Measurements from ENCODE around the gene MALL.
"Not testable (repeated sequence)": the region's sequence is repeated elsewhere in the genome, so short reads cannot be mapped to it uniquely, and the experiment has no call there.

MALL gene

DNA sequence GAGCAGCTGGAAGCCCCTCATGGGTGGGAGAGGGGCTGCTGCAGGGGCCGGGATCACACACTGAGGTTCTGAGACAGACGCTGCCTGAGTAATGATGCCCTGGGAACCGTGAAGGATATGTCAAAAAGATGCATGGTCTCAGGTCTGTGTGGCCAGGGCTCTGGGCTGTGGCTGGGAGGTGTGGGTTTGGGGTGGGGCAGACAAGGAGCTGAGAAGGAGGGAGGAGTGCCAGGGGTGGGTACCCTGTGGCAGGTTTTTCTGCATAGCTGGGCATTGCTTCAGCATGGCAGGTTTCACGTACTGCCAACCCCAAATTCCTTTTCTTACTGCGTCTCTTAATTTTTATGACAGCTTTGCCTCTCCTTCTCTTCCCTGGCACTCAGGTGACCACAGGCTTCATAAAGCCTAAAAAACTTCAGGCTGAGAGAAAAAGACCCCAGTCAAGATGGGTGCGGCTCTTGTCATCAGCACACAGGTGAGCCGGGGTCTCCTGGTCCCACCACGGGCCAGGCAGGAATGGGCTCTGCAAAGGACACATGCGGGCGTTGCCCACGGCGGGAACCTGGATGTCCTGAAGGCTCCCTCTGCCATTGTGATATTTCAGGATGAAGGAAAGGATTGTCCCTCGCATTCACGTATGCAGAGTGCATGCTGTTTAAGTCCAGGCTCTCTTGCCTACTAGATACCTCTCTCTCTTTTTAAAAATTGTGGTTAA lies 18.0 kb downstream of the MALL start:
- DNase-seq = no peak

DNA sequence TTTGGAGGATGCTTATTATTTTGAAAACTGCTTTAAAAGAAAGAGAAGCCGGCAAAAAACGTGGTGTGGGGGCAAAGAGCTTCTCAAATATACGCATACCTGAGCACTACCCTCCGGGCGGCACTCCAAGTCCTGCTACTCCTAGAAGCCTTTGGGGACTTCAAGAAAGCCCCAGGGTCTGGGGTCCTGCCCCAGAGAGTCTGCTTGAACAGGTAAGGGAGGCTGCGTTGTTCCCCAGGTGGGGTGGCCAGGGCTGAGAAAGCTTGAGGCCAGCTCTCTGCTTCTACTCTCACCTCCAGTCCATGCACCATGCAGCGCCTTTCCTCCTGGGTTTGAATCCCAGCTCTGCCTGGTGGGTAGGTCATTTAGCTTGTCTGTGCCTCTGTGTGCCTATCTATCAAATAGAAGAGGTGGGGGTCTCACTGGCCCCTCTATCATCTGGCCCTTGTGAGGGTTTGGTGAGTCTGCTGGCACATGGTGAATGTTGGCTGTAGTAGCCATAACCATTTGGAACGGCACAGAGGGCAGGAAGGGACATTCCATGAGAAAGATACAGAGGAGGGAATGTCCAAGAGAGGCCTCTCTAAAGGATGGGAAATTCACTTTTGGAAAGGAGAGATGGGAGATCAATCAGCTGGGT lies 19.5 kb downstream of the MALL start:
- no peak for DNase-seq

DNA sequence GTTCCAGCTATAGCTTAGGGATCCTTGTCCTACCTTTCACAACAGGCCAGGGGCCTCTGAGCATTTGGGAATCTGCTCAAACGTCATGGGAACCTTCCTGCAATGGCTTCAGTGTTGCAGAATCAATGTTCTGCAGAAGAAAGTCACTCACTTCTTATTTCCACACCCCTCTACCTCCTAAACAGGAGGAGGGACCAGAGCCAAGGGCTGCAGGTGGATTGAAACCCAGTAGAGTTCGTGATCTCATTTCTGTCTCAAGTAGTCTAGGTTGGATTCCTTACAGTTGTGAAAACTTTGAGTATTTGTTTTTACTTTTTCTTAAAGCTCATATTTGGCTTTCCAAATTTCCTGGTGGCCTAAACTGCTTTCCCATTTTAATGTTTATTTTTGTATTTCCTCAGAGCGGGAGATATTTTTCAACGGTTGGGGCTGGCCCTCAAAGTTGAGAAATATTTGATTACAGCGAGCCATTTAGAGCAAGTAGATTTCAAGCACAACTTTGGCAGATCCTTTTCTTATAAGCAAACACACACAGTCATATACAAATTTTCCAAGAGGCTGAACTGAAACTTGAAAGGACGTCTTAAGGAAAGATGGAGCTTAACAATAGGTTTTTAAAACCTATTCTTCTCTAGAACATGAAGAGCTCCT lies 20.6 kb downstream of the MALL start:
- DNase-seq = not testable (repeated sequence)

DNA sequence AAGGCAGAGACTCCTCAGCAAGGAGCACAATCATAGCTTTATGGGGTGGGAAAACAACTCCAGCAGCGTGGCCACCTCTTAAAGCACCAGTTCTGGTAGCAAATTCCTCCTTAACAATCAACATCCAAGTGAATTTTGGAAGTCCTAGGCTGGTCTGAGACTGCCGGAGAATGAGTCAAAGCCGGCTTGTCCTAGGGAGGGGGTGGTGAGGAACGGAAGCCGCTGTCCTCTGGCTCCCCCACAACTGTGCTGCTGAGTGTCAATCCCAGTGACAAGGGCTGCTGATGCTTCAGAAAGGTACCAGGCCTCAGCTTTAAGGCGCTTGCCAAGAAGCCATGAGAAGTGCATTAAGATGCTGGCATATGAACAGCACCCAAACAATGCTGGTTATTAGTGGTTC lies 21.7 kb downstream of the MALL start:
- DNase-seq = not testable (repeated sequence)

DNA sequence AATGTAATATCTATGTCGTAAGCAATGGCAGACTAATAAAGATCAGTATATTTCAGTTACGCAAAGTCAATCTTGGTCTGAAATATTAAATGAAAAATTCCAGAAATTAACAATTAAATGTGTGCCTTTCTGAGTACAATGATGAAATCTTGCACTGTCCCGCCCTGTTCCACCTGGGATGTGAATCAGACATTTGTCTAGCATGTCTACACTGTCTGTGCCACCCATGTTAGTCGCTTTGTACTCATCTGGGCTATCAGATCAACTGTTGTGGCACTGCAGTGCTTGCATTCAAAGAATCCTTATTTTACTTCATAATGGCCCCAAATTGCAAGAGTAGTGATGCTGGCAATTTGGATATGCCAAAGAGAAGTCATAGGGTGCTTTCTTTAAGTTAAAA lies 25.5 kb downstream of the MALL start:
- DNase-seq = not testable (repeated sequence)

DNA sequence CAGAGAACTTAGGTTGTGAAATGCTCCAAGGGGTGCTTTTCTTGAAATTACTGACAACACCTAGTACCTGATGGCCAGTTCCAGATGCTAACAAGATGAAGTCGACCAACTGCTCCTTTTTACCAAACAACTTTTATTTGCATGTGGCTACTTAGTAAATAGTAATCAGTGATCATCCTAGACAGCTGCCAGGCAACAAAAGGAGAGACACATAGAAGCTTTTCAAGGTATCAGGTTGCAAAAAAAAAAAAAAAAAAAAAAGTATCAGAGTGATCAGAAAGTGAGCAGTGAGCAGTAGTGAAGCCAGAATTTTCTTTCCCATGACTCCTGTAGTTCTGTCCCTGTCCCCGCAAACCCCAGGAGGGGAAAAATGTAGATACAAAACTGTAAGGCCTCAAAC lies 31.9 kb downstream of the MALL start:
- DNase-seq = not testable (repeated sequence)

DNA sequence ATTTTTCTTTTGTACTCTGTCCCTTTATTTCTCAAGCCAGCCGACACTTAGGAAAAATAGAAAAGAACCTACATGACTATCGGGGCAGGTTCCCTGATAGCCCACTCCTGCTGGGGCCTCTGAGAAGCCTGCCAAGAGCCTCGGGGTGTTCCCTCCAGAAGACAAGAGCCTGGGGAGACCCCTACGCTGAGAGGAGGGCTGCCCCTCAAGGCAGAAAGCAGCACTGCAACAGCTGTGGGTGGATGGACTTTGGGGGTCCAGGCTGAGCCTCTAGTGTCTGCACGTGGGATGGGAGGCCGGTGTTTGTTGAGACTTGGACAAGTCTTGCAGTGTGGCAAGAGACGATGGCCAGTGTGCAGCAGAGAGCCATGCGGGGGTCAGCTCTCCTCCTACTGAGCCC lies 32.5 kb downstream of the MALL start:
- DNase-seq = not testable (repeated sequence)

DNA sequence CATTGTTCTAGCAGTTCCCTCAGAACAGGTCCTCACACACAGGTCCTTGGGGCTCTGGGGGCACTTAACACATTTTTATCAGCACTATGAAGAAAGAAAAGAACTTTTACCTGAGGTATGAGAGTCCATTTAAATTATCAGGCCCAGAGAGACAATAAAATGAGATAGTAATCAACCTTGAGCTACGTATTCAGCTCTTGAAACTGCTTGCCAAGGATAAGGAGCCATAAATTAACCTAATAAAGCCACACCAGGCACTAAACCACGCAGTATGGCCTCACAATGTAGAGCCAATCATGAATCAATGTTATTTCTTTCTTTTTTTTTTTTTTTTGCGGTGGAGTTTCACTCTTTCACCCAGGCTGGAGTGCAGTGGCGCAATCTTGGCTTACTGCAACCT lies 37.5 kb downstream of the MALL start:
- not testable (repeated sequence) for DNase-seq

DNA sequence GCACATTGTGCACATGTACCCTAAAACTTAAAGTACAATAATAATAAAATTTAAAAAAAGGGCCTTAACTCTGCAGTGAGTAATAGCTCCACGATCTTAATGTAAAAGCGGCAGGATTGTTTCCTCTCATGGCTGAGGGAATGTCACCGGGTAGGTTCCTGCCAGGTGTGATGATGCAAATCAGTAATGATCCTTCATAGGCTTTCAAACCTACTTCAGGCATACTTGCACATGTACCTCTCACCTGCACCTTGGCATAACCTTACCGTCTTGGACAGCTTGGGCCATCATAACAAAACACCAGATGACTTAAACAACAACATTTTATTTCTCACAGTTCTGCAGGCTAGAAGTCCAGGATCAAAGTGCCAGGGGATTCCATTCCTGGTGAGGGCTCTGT lies 39.7 kb downstream of the MALL start:
- not testable (repeated sequence) for DNase-seq

DNA sequence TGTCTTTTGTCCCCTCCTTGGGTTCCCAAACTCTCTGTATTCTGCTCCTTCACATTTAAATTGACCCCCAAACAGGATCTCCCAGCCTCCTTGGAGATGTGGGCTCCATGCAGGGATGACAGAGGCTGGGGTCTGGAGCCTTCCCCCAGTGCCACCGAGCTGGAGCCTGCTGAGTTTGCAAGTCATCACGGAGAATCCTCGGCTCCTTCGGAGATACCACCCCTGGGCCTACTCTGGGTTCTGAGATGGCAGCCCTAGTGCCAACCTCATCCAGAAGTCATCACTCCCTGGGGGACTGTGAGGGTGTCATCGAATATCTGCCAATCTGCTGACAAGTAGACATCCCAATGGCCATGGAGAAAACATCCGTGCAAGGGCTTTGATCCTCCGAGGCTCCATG lies 45.8 kb downstream of the MALL start:
- not testable (repeated sequence) for DNase-seq

DNA sequence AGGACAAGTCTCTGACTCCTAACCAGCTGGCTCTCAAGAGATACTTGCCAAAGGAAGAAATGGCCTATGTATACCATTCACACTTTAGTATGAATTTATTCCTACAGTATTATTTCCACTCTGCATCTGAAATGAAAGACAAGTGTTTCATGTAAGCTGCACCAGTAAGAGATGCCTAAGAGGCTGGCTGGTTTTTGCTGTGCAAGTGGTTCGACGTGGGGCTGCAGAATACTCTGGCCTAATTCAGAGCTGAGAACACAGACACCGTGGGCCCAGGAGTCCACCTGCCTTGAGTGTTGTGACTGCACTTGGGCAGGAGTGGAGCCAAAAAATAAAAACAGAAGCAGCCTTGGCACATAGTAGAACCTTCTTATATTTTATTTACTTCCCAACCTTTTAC lies 47.5 kb downstream of the MALL start:
- not testable (repeated sequence) for DNase-seq

DNA sequence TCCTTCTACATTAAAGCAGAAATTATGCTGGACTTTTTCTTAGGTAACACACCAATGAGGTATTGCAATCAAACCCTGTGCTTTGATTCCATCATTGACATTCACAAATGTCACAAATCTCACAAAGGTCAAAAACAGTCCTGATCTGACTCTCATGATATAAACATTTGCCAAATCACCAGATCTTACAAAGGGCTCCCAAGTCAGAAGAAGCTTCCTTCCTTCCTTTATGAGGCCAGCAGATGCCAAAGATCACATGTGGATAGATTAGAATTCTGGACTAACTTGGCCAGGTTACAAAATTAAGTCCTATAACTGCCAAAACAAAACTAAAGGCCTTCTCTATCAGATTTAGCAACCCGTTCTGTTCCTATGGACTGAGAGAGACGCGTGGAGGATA lies 53.3 kb downstream of the MALL start:
- DNase-seq = not testable (repeated sequence)

DNA sequence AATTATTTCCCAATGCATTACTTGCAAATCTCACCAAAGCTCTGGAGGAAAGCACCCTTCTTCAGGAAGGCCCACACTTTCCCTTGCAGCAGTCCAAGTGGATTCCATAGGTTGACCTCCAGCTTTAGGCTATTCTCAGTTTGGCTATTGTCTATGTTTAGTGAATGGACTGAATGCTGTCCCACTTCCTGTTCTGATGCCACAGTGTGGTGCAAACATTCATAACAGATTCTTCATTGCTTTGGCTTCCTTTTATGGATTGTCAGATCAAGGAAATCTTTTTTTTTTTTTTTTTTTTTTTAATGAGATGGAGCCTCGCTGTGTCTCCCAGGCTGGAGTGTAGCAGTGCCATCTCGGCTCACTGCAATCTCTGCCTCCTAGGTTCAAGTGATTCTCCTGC lies 55.1 kb downstream of the MALL start:
- DNase-seq = not testable (repeated sequence)

DNA sequence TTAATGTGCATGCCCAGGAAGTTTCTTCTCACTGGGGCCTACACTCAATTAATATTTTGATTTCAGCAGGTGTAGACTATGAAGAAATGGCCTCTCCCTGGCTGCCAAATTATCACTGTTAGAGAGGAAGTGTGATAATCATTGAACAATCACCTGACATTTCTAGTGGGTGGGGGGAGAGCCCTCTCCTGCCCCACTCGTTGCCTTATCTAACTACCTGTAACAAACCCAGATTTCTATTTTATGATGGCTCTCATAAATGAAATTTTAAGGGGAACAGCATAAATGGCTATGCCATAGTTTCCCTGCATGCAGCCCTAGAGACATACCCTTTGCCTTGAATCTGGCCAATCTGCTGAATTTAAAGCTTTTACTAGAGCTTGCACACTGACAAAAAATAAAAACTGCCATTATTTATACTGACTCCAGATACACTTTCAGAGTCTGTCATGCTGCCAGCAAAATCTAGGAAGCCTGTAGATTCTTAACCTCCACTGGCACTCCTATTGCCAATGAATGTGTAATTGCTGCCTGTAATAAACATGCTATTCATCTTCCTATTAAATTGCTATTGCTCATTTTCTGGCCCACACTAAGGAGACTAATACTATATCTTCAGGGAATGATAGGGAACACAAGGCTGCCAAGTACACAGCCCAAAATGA lies 55.8 kb downstream of the MALL start:
- not testable (repeated sequence) for DNase-seq

DNA sequence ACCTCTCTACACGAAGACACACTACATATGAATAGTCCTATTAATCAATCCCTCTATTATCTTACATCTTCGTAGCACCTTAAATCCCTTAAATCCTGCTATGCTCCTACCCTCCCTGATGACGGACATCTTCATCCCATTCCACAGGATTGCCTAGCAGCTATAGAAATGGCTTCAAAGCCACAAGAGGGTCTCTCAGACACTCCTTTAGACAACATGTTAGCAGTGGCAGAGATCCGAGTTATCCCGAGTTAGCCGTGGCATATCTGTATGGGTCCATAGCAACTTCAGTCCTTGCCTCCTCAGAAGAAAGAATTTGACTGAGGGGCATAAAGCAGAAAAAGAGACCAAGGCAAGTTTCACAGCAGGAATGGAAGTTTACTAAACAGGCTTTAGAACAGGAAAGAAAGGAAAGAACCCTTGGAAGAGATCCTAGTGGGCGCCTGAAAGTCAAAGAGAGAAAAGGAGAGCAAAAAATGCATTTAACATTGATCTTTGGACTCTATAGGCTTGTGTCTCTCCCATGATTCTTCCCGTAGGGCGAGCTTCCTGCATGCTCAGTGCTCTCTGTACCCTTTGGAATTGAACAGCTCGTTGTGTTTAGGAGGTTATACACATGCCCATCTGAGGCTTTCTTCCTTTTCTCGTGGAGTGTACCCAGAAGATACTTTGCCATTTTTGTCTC lies 56.5 kb downstream of the MALL start:
- not testable (repeated sequence) for DNase-seq

DNA sequence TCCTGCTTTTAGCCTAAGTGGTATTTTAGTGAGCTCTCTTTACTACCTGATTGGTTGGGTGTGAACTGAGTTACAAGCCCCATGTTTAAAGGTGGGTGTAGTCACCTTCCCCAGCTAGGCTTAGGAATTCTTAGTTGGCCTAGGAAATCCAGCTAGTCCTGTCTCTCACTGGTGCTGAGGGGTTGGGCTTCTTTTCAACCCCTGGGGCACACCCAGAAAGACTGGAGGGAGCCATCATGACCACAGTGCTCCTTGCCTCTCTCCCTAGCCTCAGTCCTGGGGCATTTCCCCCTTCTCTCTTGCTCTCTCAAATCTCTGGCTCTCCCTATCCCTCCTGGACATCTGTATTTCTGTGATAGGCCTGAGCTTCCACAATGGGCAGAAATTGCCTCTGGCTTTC lies 57.6 kb downstream of the MALL start:
- not testable (repeated sequence) for DNase-seq

DNA sequence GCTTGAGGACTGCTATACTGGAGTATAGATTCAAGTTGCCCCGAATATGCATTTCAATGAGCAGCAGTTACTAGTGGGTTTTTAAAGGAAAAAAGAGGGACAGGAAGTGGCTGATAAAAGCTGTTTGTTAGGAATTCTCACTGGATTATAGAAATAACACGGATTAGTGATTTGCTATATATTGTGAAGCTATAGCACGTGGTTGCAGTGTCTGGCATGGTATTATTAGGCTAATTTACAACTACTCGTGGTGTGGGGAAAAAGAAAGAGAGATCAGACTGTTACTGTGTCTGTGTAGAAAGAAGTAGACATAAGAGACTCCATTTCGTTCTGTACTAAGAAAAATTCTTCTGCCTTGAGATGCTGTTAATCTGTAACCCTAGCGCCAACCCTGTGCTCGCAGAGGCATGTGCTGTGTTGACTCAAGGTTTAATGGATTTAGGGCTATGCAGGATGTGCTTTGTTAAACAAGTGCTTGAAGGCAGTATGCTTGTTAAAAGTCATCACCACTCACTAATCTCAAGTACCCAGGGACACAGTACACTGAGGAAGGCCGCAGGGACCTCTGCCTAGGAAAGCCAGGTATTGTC lies 59.7 kb downstream of the MALL start:
- DNase-seq = not testable (repeated sequence)

DNA sequence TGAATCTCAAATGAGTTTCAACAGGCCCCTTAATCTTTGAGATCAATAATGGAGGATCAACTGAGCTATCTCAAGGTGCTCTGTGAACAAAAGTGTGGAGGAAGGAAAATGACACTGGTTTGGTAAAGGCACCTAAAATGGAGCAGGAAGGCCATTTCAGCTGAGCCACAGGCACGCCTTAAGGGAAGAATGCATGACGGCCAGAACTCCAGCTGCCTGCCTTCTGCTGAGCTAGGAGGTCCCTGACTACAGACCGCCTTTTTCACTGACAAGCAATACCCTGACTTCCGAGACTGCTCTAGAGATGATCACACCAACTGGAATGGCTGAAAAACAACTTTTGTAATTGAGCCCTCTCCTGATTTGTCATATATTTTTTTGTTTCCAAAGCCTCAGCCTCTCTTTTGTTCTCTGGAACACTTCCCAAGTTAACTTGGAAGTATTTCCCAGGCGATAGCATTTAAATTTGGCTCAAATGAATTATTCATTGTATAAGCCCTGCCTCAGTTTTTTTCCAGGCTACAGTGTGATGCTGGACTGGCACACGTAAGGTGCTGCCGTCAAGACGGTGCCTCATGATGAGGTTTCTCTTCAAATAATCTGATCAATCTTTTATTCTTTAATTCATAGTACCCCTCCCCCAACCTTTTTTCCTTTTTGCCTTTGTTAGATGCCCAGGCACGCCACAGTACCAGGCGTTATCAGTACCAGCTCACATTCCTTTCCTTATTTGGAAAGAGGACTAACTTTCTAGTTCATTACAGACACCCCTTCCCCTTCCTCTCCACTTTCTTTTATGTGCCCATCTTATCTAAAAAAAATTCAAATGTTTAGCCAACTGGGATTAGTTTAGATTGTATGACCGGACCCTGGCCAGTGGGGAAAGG lies 60.9 kb downstream of the MALL start:
- DNase-seq = not testable (repeated sequence)

DNA sequence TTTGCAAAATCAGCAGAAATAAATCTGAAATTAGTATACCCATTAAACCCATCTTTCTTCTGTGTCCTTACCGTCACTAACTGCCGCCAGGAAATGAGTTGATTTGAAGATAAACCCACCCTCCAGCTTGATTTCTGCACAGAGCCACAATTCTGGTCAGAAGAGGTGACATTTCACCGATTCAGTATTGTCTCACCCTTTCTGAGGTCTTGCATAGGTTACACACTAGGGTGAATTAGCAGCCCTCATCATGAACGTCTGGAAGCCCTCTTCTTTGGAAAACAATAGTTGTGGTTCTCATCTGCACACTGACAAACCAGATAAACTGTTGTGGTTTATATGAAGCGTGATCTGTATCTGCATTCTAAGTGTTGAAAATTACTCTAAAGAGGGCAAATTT lies 61.9 kb downstream of the MALL start:
- DNase-seq = not testable (repeated sequence)

DNA sequence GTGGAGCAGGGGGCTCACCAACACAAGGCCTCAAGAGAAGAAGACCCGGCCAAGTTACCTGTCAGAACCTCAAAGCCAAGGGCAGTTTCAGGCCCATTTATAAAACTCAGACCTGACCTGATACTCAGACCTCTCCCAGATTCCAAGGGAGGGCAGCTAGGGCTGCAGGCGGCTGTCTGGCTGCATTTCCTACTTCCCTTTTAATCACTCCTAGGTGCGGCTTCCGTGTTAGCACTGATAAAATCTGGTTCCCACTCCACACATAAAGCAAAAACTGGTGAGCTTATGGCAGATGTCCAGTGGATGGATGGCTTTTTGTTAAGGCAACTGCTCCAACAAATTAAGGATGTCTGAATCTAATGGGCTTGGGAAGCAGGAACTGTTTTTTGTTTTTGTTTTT lies 63.5 kb downstream of the MALL start:
- DNase-seq = not testable (repeated sequence)

DNA sequence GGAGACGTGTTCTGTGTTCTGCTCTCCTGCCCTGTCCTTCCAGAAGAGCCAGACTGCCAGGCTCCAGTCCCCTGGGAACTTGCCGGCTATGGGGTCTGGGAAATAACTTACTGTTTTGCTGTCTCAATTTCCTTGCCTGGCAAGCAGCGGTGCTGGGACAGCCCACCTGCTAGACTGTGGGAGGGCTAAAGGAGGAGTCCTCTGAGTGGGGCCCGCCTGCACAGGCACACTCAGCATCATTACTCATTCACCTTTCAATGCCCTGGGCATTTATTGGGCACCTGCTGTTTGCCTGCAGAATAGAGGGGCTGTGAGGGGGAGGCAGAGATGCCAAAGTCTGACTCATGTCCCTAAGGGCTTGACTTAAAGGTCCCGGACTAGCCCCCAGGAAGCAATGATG lies 65.4 kb downstream of the MALL start:
- DNase-seq = not testable (repeated sequence)

Measured in NCI-H345 (cell line).